ENCODE measurements around the gene CALCOCO2.
"Not testable (repeated sequence)": the region's sequence is repeated elsewhere in the genome, so short reads cannot be mapped to it uniquely, and the experiment has no call there.

Gene CALCOCO2

DNA sequence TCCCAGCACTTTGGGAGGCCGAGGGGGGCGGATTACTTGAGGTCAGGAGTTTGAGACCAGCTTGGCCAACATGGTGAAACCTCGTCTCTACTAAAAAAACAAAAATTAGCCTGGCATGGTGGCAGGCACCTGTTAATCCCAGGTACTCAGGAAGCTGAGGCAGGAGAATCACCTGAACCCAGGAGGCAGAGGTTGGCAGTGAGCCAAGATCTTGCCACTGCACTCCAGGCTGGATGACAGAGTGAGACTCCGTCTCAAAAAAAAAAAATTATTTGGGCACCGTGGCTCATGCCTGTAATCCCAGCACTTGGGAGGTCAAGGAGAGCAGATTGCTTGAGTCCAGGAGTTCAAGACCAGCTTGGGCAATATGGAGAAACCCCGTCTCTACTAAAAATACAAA, 9.9 kb upstream of the CALCOCO2 start:
- not testable (repeated sequence) for H3K4me3 ChIP-seq (ENCODE audit: low read depth in 1 of 2, low read length in 2 of 2); H3K27ac ChIP-seq (ENCODE audit: low read depth, low read length); H3K27me3 ChIP-seq (ENCODE audit: control insufficient read depth in 1 of 2, insufficient read depth in 2 of 2, low read length in 2 of 2); H3K36me3 ChIP-seq (ENCODE audit: control insufficient read depth in 1 of 2, insufficient read depth in 2 of 2, low read length in 2 of 2); H3K9ac ChIP-seq (ENCODE audit: low read depth in 1 of 2, low read length in 2 of 2); H3K9me3 ChIP-seq (ENCODE audit: control insufficient read depth in 1 of 2, low read length in 2 of 2); H3K4me1 ChIP-seq (ENCODE audit: control insufficient read depth in 1 of 2, insufficient read depth in 2 of 2, low read length in 2 of 2)

GRCh38 chr17:48825446-48826381, 5.1 kb upstream of the CALCOCO2 start:
- H3K9me3 ChIP-seq (ENCODE audit: control insufficient read depth in 1 of 2, low read length in 2 of 2): no peaks in the 10 kb centered on the region
- no peaks in the 10 kb centered on the region for H3K27me3 ChIP-seq (ENCODE audit: control insufficient read depth in 1 of 2, insufficient read depth in 2 of 2, low read length in 2 of 2)
- H3K9ac ChIP-seq (ENCODE audit: low read depth in 1 of 2, low read length in 2 of 2): no peak overlapping the region
- H3K36me3 ChIP-seq (ENCODE audit: control insufficient read depth in 1 of 2, insufficient read depth in 2 of 2, low read length in 2 of 2): no peaks in the 10 kb centered on the region
- H3K4me1 ChIP-seq (ENCODE audit: control insufficient read depth in 1 of 2, insufficient read depth in 2 of 2, low read length in 2 of 2): no peaks in the 10 kb centered on the region
- no peak overlapping the region for H3K27ac ChIP-seq (ENCODE audit: low read depth, low read length)
- no peak overlapping the region for H3K4me3 ChIP-seq (ENCODE audit: low read depth in 1 of 2, low read length in 2 of 2)

- Histone ChIP-seq H3K27ac (ENCODE audit: low read depth, low read length) (peak overlapping the region; percentile 97), H3K4me1 (ENCODE audit: control insufficient read depth in 1 of 2, insufficient read depth in 2 of 2, low read length in 2 of 2) (peaks cover 32 to 37% of the 10 kb centered on the region in 2 donors), H3K36me3 (ENCODE audit: control insufficient read depth in 1 of 2, insufficient read depth in 2 of 2, low read length in 2 of 2) (peaks cover 0 to 3% of the 10 kb centered on the region in 2 donors), H3K9me3 (ENCODE audit: control insufficient read depth in 1 of 2, low read length in 2 of 2) (no peaks in the 10 kb centered on the region), H3K9ac (ENCODE audit: low read depth in 1 of 2, low read length in 2 of 2) (peak overlapping the region; percentile 90 to 98), H3K4me3 (ENCODE audit: low read depth in 1 of 2, low read length in 2 of 2) (peak overlapping the region; percentile 80 to 86), H3K27me3 (ENCODE audit: control insufficient read depth in 1 of 2, insufficient read depth in 2 of 2, low read length in 2 of 2) (no peaks in the 10 kb centered on the region)
Measured at GRCh38 chr17:48831549-48831883, 681 bp downstream of the CALCOCO2 start.

DNA sequence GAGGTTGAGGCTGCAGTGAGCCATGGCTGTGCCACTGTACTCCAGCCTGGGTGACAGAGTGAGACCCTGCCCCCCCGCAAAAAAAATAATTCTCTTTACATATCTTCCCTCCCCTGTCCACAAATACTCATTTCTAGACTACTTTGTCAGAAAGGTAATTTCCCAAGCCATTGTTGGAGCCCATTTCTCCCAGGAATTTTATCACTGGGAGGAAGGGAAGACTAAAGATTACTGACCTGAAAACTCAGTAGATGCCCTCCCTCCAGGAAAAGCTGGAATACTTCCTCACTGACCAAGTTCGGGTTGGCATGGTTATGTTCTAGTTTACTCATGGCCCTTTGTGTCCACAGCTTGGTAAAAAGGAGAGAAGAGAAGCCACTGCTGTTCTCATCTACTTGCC, 4.1 kb downstream of the CALCOCO2 start:
- Histone ChIP-seq H3K27me3 (ENCODE audit: control insufficient read depth in 1 of 2, insufficient read depth in 2 of 2, low read length in 2 of 2) (no peaks in the 10 kb centered on the region), H3K4me3 (ENCODE audit: low read depth in 1 of 2, low read length in 2 of 2) (no peak overlapping the region), H3K4me1 (ENCODE audit: control insufficient read depth in 1 of 2, insufficient read depth in 2 of 2, low read length in 2 of 2) (peaks cover 35 to 51% of the 10 kb centered on the region in 2 donors), H3K36me3 (ENCODE audit: control insufficient read depth in 1 of 2, insufficient read depth in 2 of 2, low read length in 2 of 2) (peaks cover 0 to 3% of the 10 kb centered on the region in 2 donors), H3K9me3 (ENCODE audit: control insufficient read depth in 1 of 2, low read length in 2 of 2) (no peaks in the 10 kb centered on the region), H3K27ac (ENCODE audit: low read depth, low read length) (no peak overlapping the region), H3K9ac (ENCODE audit: low read depth in 1 of 2, low read length in 2 of 2) (no peak overlapping the region)

- Histone ChIP-seq H3K27me3 (ENCODE audit: control insufficient read depth in 1 of 2, insufficient read depth in 2 of 2, low read length in 2 of 2) (no peaks in the 10 kb centered on the region), H3K4me3 (ENCODE audit: low read depth in 1 of 2, low read length in 2 of 2) (no peak overlapping the region), H3K27ac (ENCODE audit: low read depth, low read length) (no peak overlapping the region), H3K4me1 (ENCODE audit: control insufficient read depth in 1 of 2, insufficient read depth in 2 of 2, low read length in 2 of 2) (peaks cover 45 to 59% of the 10 kb centered on the region in 2 donors), H3K36me3 (ENCODE audit: control insufficient read depth in 1 of 2, insufficient read depth in 2 of 2, low read length in 2 of 2) (peaks cover 0 to 3% of the 10 kb centered on the region in 2 donors), H3K9ac (ENCODE audit: low read depth in 1 of 2, low read length in 2 of 2) (no peak overlapping the region), H3K9me3 (ENCODE audit: control insufficient read depth in 1 of 2, low read length in 2 of 2) (no peaks in the 10 kb centered on the region)
Measured at GRCh38 chr17:48835971-48836370, 5.1 kb downstream of the CALCOCO2 start.

GRCh38 chr17:48837458-48837857, 6.6 kb downstream of the CALCOCO2 start:
- peaks cover 46 to 55% of the 10 kb centered on the region in 2 donors for H3K4me1 ChIP-seq (ENCODE audit: control insufficient read depth in 1 of 2, insufficient read depth in 2 of 2, low read length in 2 of 2)
- H3K27ac ChIP-seq (ENCODE audit: low read depth, low read length): not testable (repeated sequence)

GRCh38 chr17:48840441-48840840, 9.6 kb downstream of the CALCOCO2 start:
- Histone ChIP-seq H3K4me3 (ENCODE audit: low read depth in 1 of 2, low read length in 2 of 2) (no peak overlapping the region), H3K36me3 (ENCODE audit: control insufficient read depth in 1 of 2, insufficient read depth in 2 of 2, low read length in 2 of 2) (peaks cover 7 to 9% of the 10 kb centered on the region in 2 donors), H3K4me1 (ENCODE audit: control insufficient read depth in 1 of 2, insufficient read depth in 2 of 2, low read length in 2 of 2) (peaks cover 38 to 39% of the 10 kb centered on the region in 2 donors), H3K9ac (ENCODE audit: low read depth in 1 of 2, low read length in 2 of 2) (peak overlapping the region in 1 of 2 donors; percentile 30), H3K27ac (ENCODE audit: low read depth, low read length) (no peak overlapping the region), H3K27me3 (ENCODE audit: control insufficient read depth in 1 of 2, insufficient read depth in 2 of 2, low read length in 2 of 2) (no peaks in the 10 kb centered on the region), H3K9me3 (ENCODE audit: control insufficient read depth in 1 of 2, low read length in 2 of 2) (no peaks in the 10 kb centered on the region)

More at GRCh38 chr17:48837458-48837857, 6.6 kb downstream of the CALCOCO2 start:
- H3K4me3 ChIP-seq (ENCODE audit: low read depth in 1 of 2, low read length in 2 of 2); H3K27me3 ChIP-seq (ENCODE audit: control insufficient read depth in 1 of 2, insufficient read depth in 2 of 2, low read length in 2 of 2); H3K9ac ChIP-seq (ENCODE audit: low read depth in 1 of 2, low read length in 2 of 2); H3K36me3 ChIP-seq (ENCODE audit: control insufficient read depth in 1 of 2, insufficient read depth in 2 of 2, low read length in 2 of 2); H3K9me3 ChIP-seq (ENCODE audit: control insufficient read depth in 1 of 2, low read length in 2 of 2): not testable (repeated sequence)

DNA sequence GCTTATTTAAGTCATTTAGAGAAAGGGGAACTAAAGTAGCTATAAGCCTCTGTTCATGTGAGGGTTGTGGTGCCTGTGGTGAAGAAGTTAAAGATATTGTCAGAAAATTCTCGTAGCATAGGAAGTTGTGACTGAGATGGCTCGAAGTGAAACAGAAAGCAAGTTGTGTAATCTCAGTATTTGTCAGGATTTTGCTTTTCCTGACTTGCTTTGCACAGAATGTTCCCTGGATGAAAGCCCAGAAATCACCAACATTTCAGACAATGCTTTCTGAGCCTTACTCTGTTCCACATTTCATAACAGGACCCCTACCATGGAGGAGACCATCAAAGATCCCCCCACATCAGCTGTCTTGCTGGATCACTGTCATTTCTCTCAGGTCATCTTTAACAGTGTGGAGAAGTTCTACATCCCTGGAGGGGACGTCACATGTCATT, 10.6 kb downstream of the CALCOCO2 start:
- H3K9me3 ChIP-seq (ENCODE audit: control insufficient read depth in 1 of 2, low read length in 2 of 2): no peaks in the 10 kb centered on the region
- peak overlapping the region; percentile 4 to 30 for H3K9ac ChIP-seq (ENCODE audit: low read depth in 1 of 2, low read length in 2 of 2)
- no peaks in the 10 kb centered on the region for H3K27me3 ChIP-seq (ENCODE audit: control insufficient read depth in 1 of 2, insufficient read depth in 2 of 2, low read length in 2 of 2)
- peaks cover 32 to 38% of the 10 kb centered on the region in 2 donors for H3K4me1 ChIP-seq (ENCODE audit: control insufficient read depth in 1 of 2, insufficient read depth in 2 of 2, low read length in 2 of 2)
- peaks cover 7 to 16% of the 10 kb centered on the region in 2 donors for H3K36me3 ChIP-seq (ENCODE audit: control insufficient read depth in 1 of 2, insufficient read depth in 2 of 2, low read length in 2 of 2)
- H3K4me3 ChIP-seq (ENCODE audit: low read depth in 1 of 2, low read length in 2 of 2): peak overlapping the region; percentile 29 to 33
- peak overlapping the region; percentile 56 for H3K27ac ChIP-seq (ENCODE audit: low read depth, low read length)

GRCh38 chr17:48842746-48843145, 11.9 kb downstream of the CALCOCO2 start:
- no peak overlapping the region for H3K9ac ChIP-seq (ENCODE audit: low read depth in 1 of 2, low read length in 2 of 2)
- H3K4me1 ChIP-seq (ENCODE audit: control insufficient read depth in 1 of 2, insufficient read depth in 2 of 2, low read length in 2 of 2): peaks cover 30 to 31% of the 10 kb centered on the region in 2 donors
- H3K4me3 ChIP-seq (ENCODE audit: low read depth in 1 of 2, low read length in 2 of 2): no peak overlapping the region
- peaks cover 7 to 18% of the 10 kb centered on the region in 2 donors for H3K36me3 ChIP-seq (ENCODE audit: control insufficient read depth in 1 of 2, insufficient read depth in 2 of 2, low read length in 2 of 2)
- H3K9me3 ChIP-seq (ENCODE audit: control insufficient read depth in 1 of 2, low read length in 2 of 2): no peaks in the 10 kb centered on the region
- H3K27me3 ChIP-seq (ENCODE audit: control insufficient read depth in 1 of 2, insufficient read depth in 2 of 2, low read length in 2 of 2): no peaks in the 10 kb centered on the region
- H3K27ac ChIP-seq (ENCODE audit: low read depth, low read length): no peak overlapping the region

- Histone ChIP-seq H3K27me3 (ENCODE audit: control insufficient read depth in 1 of 2, insufficient read depth in 2 of 2, low read length in 2 of 2) (no peaks in the 10 kb centered on the region), H3K4me3 (ENCODE audit: low read depth in 1 of 2, low read length in 2 of 2) (no peak overlapping the region), H3K27ac (ENCODE audit: low read depth, low read length) (no peak overlapping the region), H3K36me3 (ENCODE audit: control insufficient read depth in 1 of 2, insufficient read depth in 2 of 2, low read length in 2 of 2) (peaks cover 10 to 24% of the 10 kb centered on the region in 2 donors), H3K9me3 (ENCODE audit: control insufficient read depth in 1 of 2, low read length in 2 of 2) (no peaks in the 10 kb centered on the region), H3K4me1 (ENCODE audit: control insufficient read depth in 1 of 2, insufficient read depth in 2 of 2, low read length in 2 of 2) (peaks cover 26 to 31% of the 10 kb centered on the region in 2 donors), H3K9ac (ENCODE audit: low read depth in 1 of 2, low read length in 2 of 2) (no peak overlapping the region)
Measured at GRCh38 chr17:48843187-48843900, 12.5 kb downstream of the CALCOCO2 start.
